K562 (cell line): ENCODE measurements around the gene ATP4B.

ENCODE experiments used
- CBX5 ChIP-seq: IDR thresholded peaks from 2 replicates; pipeline ENCODE4 v1.6.1; 2014; ENCODE audit warnings: low read depth, borderline replicate concordance
- ETV5 ChIP-seq: sonication (generic); formaldehyde crosslinking; IDR thresholded peaks from 2 replicates; pipeline ENCODE4 v1.4.0; 2020; ENCODE audit warnings: low read depth, mild to moderate bottlenecking, missing genetic modification reagents
- KDM1A ChIP-seq, 2 experiments: fragments of 450-650 bp; IDR thresholded peaks; 2 replicates each; pipeline ENCODE4 v1.6.1; 2016; ENCODE audit warnings: mild to moderate bottlenecking in 2 of 2
- MAFF ChIP-seq: IDR thresholded peaks from 2 replicates; pipeline ENCODE4 v1.6.1; 2012; ENCODE audit warnings: low read length, improper control_type of control experiment
- TF ChIP-seq, protein P1 (sequence below): sonication (generic); formaldehyde crosslinking; IDR thresholded peaks from 2 replicates; pipeline ENCODE4 v1.8.0; 2022; ENCODE audit warnings: missing genetic modification reagents, mild to moderate bottlenecking, borderline replicate concordance
- TF ChIP-seq, protein P2 (sequence below): sonication (generic); formaldehyde crosslinking; IDR thresholded peaks from 2 replicates; pipeline ENCODE4 v1.9.0; 2022; ENCODE audit warnings: mild to moderate bottlenecking, missing genetic modification reagents
- TF ChIP-seq, protein P3 (sequence below), 2 experiments: fragments of 450-650 bp; formaldehyde crosslinking in 1 of 2; IDR thresholded peaks; 2 replicates each; pipeline versions ENCODE4 v1.4.0 to v1.6.1; 2014 to 2020; ENCODE audit warnings: mild to moderate bottlenecking in 2 of 2, borderline replicate concordance in 1 of 2, low read depth in 1 of 2

GRCh38 chr13:113609616-113610015, 48.4 kb downstream of the ATP4B start:
- TF ChIP-seq KDM1A (IDR thresholded peaks at IDR 0.05), result no peak
- no peak for TF ChIP-seq ETV5 (CRISPR knock-in tag)
- TF ChIP-seq, protein P1, sequence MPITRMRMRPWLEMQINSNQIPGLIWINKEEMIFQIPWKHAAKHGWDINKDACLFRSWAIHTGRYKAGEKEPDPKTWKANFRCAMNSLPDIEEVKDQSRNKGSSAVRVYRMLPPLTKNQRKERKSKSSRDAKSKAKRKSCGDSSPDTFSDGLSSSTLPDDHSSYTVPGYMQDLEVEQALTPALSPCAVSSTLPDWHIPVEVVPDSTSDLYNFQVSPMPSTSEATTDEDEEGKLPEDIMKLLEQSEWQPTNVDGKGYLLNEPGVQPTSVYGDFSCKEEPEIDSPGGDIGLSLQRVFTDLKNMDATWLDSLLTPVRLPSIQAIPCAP (CRISPR knock-in tag), result no peak
- TF ChIP-seq, protein P2, sequence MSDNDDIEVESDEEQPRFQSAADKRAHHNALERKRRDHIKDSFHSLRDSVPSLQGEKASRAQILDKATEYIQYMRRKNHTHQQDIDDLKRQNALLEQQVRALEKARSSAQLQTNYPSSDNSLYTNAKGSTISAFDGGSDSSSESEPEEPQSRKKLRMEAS, result no peak
- no peak for TF ChIP-seq CBX5
- no peak for TF ChIP-seq MAFF
- TF ChIP-seq, protein P3, sequence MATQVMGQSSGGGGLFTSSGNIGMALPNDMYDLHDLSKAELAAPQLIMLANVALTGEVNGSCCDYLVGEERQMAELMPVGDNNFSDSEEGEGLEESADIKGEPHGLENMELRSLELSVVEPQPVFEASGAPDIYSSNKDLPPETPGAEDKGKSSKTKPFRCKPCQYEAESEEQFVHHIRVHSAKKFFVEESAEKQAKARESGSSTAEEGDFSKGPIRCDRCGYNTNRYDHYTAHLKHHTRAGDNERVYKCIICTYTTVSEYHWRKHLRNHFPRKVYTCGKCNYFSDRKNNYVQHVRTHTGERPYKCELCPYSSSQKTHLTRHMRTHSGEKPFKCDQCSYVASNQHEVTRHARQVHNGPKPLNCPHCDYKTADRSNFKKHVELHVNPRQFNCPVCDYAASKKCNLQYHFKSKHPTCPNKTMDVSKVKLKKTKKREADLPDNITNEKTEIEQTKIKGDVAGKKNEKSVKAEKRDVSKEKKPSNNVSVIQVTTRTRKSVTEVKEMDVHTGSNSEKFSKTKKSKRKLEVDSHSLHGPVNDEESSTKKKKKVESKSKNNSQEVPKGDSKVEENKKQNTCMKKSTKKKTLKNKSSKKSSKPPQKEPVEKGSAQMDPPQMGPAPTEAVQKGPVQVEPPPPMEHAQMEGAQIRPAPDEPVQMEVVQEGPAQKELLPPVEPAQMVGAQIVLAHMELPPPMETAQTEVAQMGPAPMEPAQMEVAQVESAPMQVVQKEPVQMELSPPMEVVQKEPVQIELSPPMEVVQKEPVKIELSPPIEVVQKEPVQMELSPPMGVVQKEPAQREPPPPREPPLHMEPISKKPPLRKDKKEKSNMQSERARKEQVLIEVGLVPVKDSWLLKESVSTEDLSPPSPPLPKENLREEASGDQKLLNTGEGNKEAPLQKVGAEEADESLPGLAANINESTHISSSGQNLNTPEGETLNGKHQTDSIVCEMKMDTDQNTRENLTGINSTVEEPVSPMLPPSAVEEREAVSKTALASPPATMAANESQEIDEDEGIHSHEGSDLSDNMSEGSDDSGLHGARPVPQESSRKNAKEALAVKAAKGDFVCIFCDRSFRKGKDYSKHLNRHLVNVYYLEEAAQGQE (IDR thresholded peaks at IDR 0.05; ENCODE audit: borderline replicate concordance), result no peak
- TF ChIP-seq, protein P3 (CRISPR knock-in tag; IDR thresholded peaks at IDR 0.05; ENCODE audit: low read depth), result no peak
